Esophagus muscularis mucosa (tissue), 4 donors: ENCODE data around the gene PLEKHA8.

ENCODE experiments used
- CTCF ChIP-seq, 3 experiments: fragments of 200-600 bp in 2 of 3; fragments of 450-650 bp in 1 of 3; sonication (generic) in 2 of 3; IDR thresholded peaks; one replicate each; pipeline ENCODE4 v1.5.1; 2017 to 2019; ENCODE audit warnings: antibody characterized with exemption in 3 of 3, mild to moderate bottlenecking in 2 of 3, moderate library complexity in 1 of 3
- EP300 ChIP-seq: sonication (generic); formaldehyde crosslinking; IDR thresholded peaks from one replicate; pipeline ENCODE4 v1.6.1; 2017; ENCODE audit warnings: antibody characterized with exemption
- POLR2A ChIP-seq: fragments of 450-650 bp; IDR thresholded peaks from one replicate; pipeline ENCODE4 v1.6.1; 2017; ENCODE audit warnings: antibody characterized with exemption, moderate library complexity, mild to moderate bottlenecking, low read depth
- POLR2AphosphoS5 ChIP-seq, 2 donors: sonication (generic); formaldehyde crosslinking; IDR thresholded peaks; one replicate each; pipeline ENCODE4 v1.6.1; 2017; ENCODE audit warnings: antibody characterized with exemption in 2 of 2

- TF ChIP-seq CTCF (IDR thresholded peaks at IDR 0.05) = no peak
- TF ChIP-seq POLR2A = no peak
- TF ChIP-seq POLR2AphosphoS5 (IDR thresholded peaks at IDR 0.05) = no peak
- TF ChIP-seq EP300 = no peak
Observed at GRCh38 chr7:30018451-30018850, 9.8 kb upstream of the PLEKHA8 start.
